ENCODE measurements around the gene NUP98.

NUP98 gene

GRCh38 chr11:3700410-3700809 is 96.9 kb downstream of the NUP98 start:
- Histone ChIP-seq H3K4me2 (ENCODE audit: insufficient read depth, low read length) (no peak overlapping the region), H3K9me3 (ENCODE audit: insufficient read depth, low read length, severe bottlenecking) (no peaks in the 10 kb centered on the region), H3K36me3 (ENCODE audit: insufficient read depth, low read length) (peaks cover 98% of the 10 kb centered on the region), H3K4me3 (ENCODE audit: low read depth in 1 of 2, low read length in 2 of 2) (no peak overlapping the region), H2AFZ (ENCODE audit: low read depth, low read length) (no peak overlapping the region), H4K20me1 (ENCODE audit: insufficient read depth, low read length) (no peaks in the 10 kb centered on the region), H3K4me1 (ENCODE audit: insufficient read depth, low read length) (no peaks in the 10 kb centered on the region), H3K9ac (ENCODE audit: low read depth, low read length) (no peak overlapping the region), H3K27ac (ENCODE audit: low read length) (no peak overlapping the region), H3K27me3 (ENCODE audit: insufficient read depth, low read length, poor library complexity) (no peaks in the 10 kb centered on the region), H3K79me2 (ENCODE audit: insufficient read depth, low read length) (no peaks in the 10 kb centered on the region)
- ATAC-seq (ENCODE audit: insufficient read depth, low read depth) (no peak), DNase-seq (no peak)
- no peak for TF ChIP-seq CTCF (IDR thresholded peaks at IDR 0.05; ENCODE audit: borderline replicate concordance, extremely low read depth, low read length, poor library complexity, severe bottlenecking)
- no peak for TF ChIP-seq EZH2 (IDR thresholded peaks at IDR 0.05; ENCODE audit: borderline replicate concordance, low read depth, low read length, severe bottlenecking)

- ATAC-seq (ENCODE audit: insufficient read depth, low read depth), result no peak
- H3K9ac ChIP-seq (ENCODE audit: low read depth, low read length), result no peak overlapping the region
These were observed 110.6 kb downstream of the NUP98 start for GRCh38 chr11:3686751-3687150.

GRCh38 chr11:3685923-3686322 is 111.4 kb downstream of the NUP98 start:
- no peaks in the 10 kb centered on the region for H3K9me3 ChIP-seq (ENCODE audit: insufficient read depth, low read length, severe bottlenecking)
- peaks cover 88% of the 10 kb centered on the region for H3K36me3 ChIP-seq (ENCODE audit: insufficient read depth, low read length)
- DNase-seq (no peak), ATAC-seq (ENCODE audit: insufficient read depth, low read depth) (no peak)
- no peak overlapping the region for H3K27ac ChIP-seq (ENCODE audit: low read length)
- no peak overlapping the region for H3K4me2 ChIP-seq (ENCODE audit: insufficient read depth, low read length)
- H3K9ac ChIP-seq (ENCODE audit: low read depth, low read length), result no peak overlapping the region
- no peaks in the 10 kb centered on the region for H3K27me3 ChIP-seq (ENCODE audit: insufficient read depth, low read length, poor library complexity)
- no peak overlapping the region for H3K4me3 ChIP-seq (ENCODE audit: low read depth in 1 of 2, low read length in 2 of 2)
- no peak for TF ChIP-seq CTCF (IDR thresholded peaks at IDR 0.05; ENCODE audit: borderline replicate concordance, extremely low read depth, low read length, poor library complexity, severe bottlenecking)
- TF ChIP-seq EZH2 (IDR thresholded peaks at IDR 0.05; ENCODE audit: borderline replicate concordance, low read depth, low read length, severe bottlenecking), result no peak
- no peaks in the 10 kb centered on the region; the same call in 1 of the 2 replicates for H4K20me1 ChIP-seq (ENCODE audit: insufficient read depth, low read length)
- H3K79me2 ChIP-seq (ENCODE audit: insufficient read depth, low read length), result no peaks in the 10 kb centered on the region
- no peak overlapping the region for H2AFZ ChIP-seq (ENCODE audit: low read depth, low read length)
- no peaks in the 10 kb centered on the region for H3K4me1 ChIP-seq (ENCODE audit: insufficient read depth, low read length)

More at GRCh38 chr11:3686751-3687150, 110.6 kb downstream of the NUP98 start:
- Histone ChIP-seq H3K27ac (ENCODE audit: low read length) (no peak overlapping the region), H3K27me3 (ENCODE audit: insufficient read depth, low read length, poor library complexity) (no peaks in the 10 kb centered on the region), H3K9me3 (ENCODE audit: insufficient read depth, low read length, severe bottlenecking) (no peaks in the 10 kb centered on the region), H3K4me3 (ENCODE audit: low read depth in 1 of 2, low read length in 2 of 2) (no peak overlapping the region), H3K4me2 (ENCODE audit: insufficient read depth, low read length) (no peak overlapping the region), H4K20me1 (ENCODE audit: insufficient read depth, low read length) (no peaks in the 10 kb centered on the region; the same call in 1 of the 2 replicates), H3K79me2 (ENCODE audit: insufficient read depth, low read length) (no peaks in the 10 kb centered on the region), H3K4me1 (ENCODE audit: insufficient read depth, low read length) (no peaks in the 10 kb centered on the region), H2AFZ (ENCODE audit: low read depth, low read length) (no peak overlapping the region), H3K36me3 (ENCODE audit: insufficient read depth, low read length) (peaks cover 88% of the 10 kb centered on the region)
- DNase-seq, result no peak
- TF ChIP-seq CTCF (IDR thresholded peaks at IDR 0.05; ENCODE audit: borderline replicate concordance, extremely low read depth, low read length, poor library complexity, severe bottlenecking) (no peak), EZH2 (IDR thresholded peaks at IDR 0.05; ENCODE audit: borderline replicate concordance, low read depth, low read length, severe bottlenecking) (no peak)

- Histone ChIP-seq H3K27ac (ENCODE audit: low read length) (no peak overlapping the region), H4K20me1 (ENCODE audit: insufficient read depth, low read length) (no peaks in the 10 kb centered on the region; the same call in 1 of the 2 replicates), H3K9me3 (ENCODE audit: insufficient read depth, low read length, severe bottlenecking) (no peaks in the 10 kb centered on the region), H2AFZ (ENCODE audit: low read depth, low read length) (no peak overlapping the region), H3K79me2 (ENCODE audit: insufficient read depth, low read length) (no peaks in the 10 kb centered on the region), H3K27me3 (ENCODE audit: insufficient read depth, low read length, poor library complexity) (no peaks in the 10 kb centered on the region), H3K36me3 (ENCODE audit: insufficient read depth, low read length) (peaks cover 92% of the 10 kb centered on the region), H3K4me3 (ENCODE audit: low read depth in 1 of 2, low read length in 2 of 2) (no peak overlapping the region), H3K9ac (ENCODE audit: low read depth, low read length) (no peak overlapping the region), H3K4me1 (ENCODE audit: insufficient read depth, low read length) (no peaks in the 10 kb centered on the region), H3K4me2 (ENCODE audit: insufficient read depth, low read length) (no peak overlapping the region)
- no peak for DNase-seq
- no peak for ATAC-seq (ENCODE audit: insufficient read depth, low read depth)
- TF ChIP-seq EZH2 (IDR thresholded peaks at IDR 0.05; ENCODE audit: borderline replicate concordance, low read depth, low read length, severe bottlenecking), result no peak
- no peak for TF ChIP-seq CTCF (IDR thresholded peaks at IDR 0.05; ENCODE audit: borderline replicate concordance, extremely low read depth, low read length, poor library complexity, severe bottlenecking)
These were observed 112.6 kb downstream of the NUP98 start for GRCh38 chr11:3684819-3685172.

Data from DND-41 (cell line).